HepG2 (cell line): ENCODE data around the gene NPHP3. TPM values are rescaled to one million over a fixed set of nuclear protein-coding genes. Genes with fewer than 3 reads are reported as not detected.

Source experiments
- ASH2L ChIP-seq: fragments of 300-600, 200-600 bp; sonication (generic); IDR thresholded peaks from 2 replicates; pipeline ENCODE4 v1.7.0; 2017; ENCODE audit warnings: low read depth, mild to moderate bottlenecking, moderate library complexity, mixed read lengths, low read length; ENCODE audit not compliant: insufficient read length
- CREB1 ChIP-seq, 2 experiments: fragments of 450-650 bp in 1 of 2; IDR thresholded peaks; 2 replicates each; pipeline ENCODE4 v1.6.1; 2016 to 2017; ENCODE audit warnings: control low read depth in 1 of 2, mild to moderate bottlenecking in 1 of 2, missing compliant biosample characterization in 1 of 2, missing genetic modification characterization in 1 of 2
- FIP1L1 ChIP-seq: fragments of 200-400 bp; formaldehyde crosslinking; IDR thresholded peaks from 2 replicates; pipeline ENCODE4 v1.6.1; 2018; ENCODE audit warnings: low read depth, mild to moderate bottlenecking, low read length, moderate library complexity, borderline replicate concordance; ENCODE audit not compliant: insufficient read depth
- GABPB1 ChIP-seq: IDR thresholded peaks from 2 replicates; pipeline ENCODE4 v1.6.1; 2016; ENCODE audit warnings: mild to moderate bottlenecking, missing genetic modification reagents, moderate library complexity, missing compliant biosample characterization
- MATR3 ChIP-seq: sonication (generic); formaldehyde crosslinking; IDR thresholded peaks from 2 replicates; pipeline ENCODE4 v1.4.0; 2020; ENCODE audit warnings: missing genetic modification reagents
- MTF2 ChIP-seq: sonication (generic); formaldehyde crosslinking; IDR thresholded peaks from 2 replicates; pipeline ENCODE4 v1.5.0; 2020; ENCODE audit warnings: missing genetic modification reagents, borderline replicate concordance
- NBN ChIP-seq: fragments of 450-650 bp; conservative IDR thresholded peaks from 2 replicates; pipeline ENCODE4 v1.6.1; 2017
- SRSF4 ChIP-seq: fragments of 200-400 bp; formaldehyde crosslinking; IDR thresholded peaks from one replicate; pipeline ENCODE4 v1.6.1; 2018; ENCODE audit warnings: mild to moderate bottlenecking, low read depth, low read length, moderate library complexity; ENCODE audit not compliant: poor library complexity, severe bottlenecking
- TCF12 ChIP-seq, 2 experiments: fragments of 450-650 bp in 1 of 2; sonication (generic) in 1 of 2; formaldehyde crosslinking in 1 of 2; IDR thresholded peaks; 2 replicates each; pipeline versions ENCODE4 v1.6.1 to v1.8.0; 2017 to 2022; ENCODE audit warnings: antibody characterized with exemption in 1 of 2, mild to moderate bottlenecking in 1 of 2, missing genetic modification reagents in 1 of 2, moderate library complexity in 1 of 2
- TMF1 ChIP-seq: sonication (generic); formaldehyde crosslinking; IDR thresholded peaks from 2 replicates; pipeline ENCODE4 v1.8.1; 2022; ENCODE audit warnings: low read depth, missing genetic modification reagents
- ZNF317 ChIP-seq: sonication (generic); formaldehyde crosslinking; IDR thresholded peaks from 2 replicates; pipeline ENCODE4 v1.5.0; 2020; ENCODE audit warnings: mild to moderate bottlenecking, missing genetic modification reagents
- ZNF567 ChIP-seq: sonication (generic); formaldehyde crosslinking; IDR thresholded peaks from 2 replicates; pipeline ENCODE4 v1.8.1; 2023; ENCODE audit warnings: mild to moderate bottlenecking, missing genetic modification reagents, borderline replicate concordance
- ZNF7 ChIP-seq: IDR thresholded peaks from 2 replicates; pipeline ENCODE4 v1.6.1; 2016; ENCODE audit warnings: missing biosample characterization, missing genetic modification reagents
- ZNF766 ChIP-seq: sonication (generic); formaldehyde crosslinking; IDR thresholded peaks from 2 replicates; pipeline ENCODE4 v1.5.0; 2020; ENCODE audit warnings: missing genetic modification reagents, borderline replicate concordance
- ZNF788 ChIP-seq: sonication (generic); formaldehyde crosslinking; IDR thresholded peaks from 2 replicates; pipeline ENCODE4 v1.5.0; 2020; ENCODE audit warnings: mild to moderate bottlenecking, missing genetic modification reagents, borderline replicate concordance
- ZNF891 ChIP-seq: sonication (generic); formaldehyde crosslinking; IDR thresholded peaks from 2 replicates; pipeline ENCODE4 v1.5.0; 2020; ENCODE audit warnings: mild to moderate bottlenecking, missing genetic modification reagents
- ZSCAN20 ChIP-seq: sonication (generic); formaldehyde crosslinking; IDR thresholded peaks from 2 replicates; pipeline ENCODE4 v1.4.0; 2020; ENCODE audit warnings: missing genetic modification reagents, mild to moderate bottlenecking, borderline replicate concordance
- polyA plus RNA-seq, 8 experiments: library from polyadenylated mRNA; depleted of rRNA in 3 of 8; stranded (reverse) in 7 of 8; unstranded in 1 of 8; fragments of >200 nt; fragmentation: Illumina TruSeq in 4 of 8; extraction: Trizol in 4 of 8; gene quantifications; 2 replicates each; pipeline versions ENCODE4 v1.2.1 to v1.2.3, GENCODE V29; 2011 to 2016; ENCODE audit warnings: low read depth in 4 of 8, missing spikeins in 1 of 8, mixed read lengths in 1 of 8; ENCODE audit not compliant: insufficient read depth in 1 of 8
- total RNA-seq, 5 experiments: library from RNA; depleted of rRNA; stranded (reverse); fragments of >200 nt; fragmentation: Illumina TruSeq; extraction: Trizol; gene quantifications; 2 replicates each; pipeline ENCODE4 v1.2.3, GENCODE V29; 2016; ENCODE audit warnings: low read depth in 1 of 5
- TF ChIP-seq, protein P1 (sequence below): IDR thresholded peaks from 2 replicates; pipeline ENCODE4 v1.6.1; 2018; ENCODE audit warnings: missing genetic modification reagents, mild to moderate bottlenecking, missing compliant biosample characterization
- TF ChIP-seq, protein P2 (sequence below), 2 experiments: sonication (generic) in 1 of 2; formaldehyde crosslinking in 1 of 2; IDR thresholded peaks; 2 replicates each; pipeline versions ENCODE4 v1.5.1 to v1.6.1; 2011 to 2020; ENCODE audit warnings: borderline replicate concordance in 1 of 2, low read depth in 1 of 2, low read length in 1 of 2, mild to moderate bottlenecking in 1 of 2, missing genetic modification reagents in 1 of 2, moderate library complexity in 1 of 2
- TF ChIP-seq, protein P3 (sequence below): sonication (generic); formaldehyde crosslinking; IDR thresholded peaks from 2 replicates; pipeline ENCODE4 v1.8.1; 2023; ENCODE audit warnings: mild to moderate bottlenecking, missing genetic modification reagents, borderline replicate concordance
- TF ChIP-seq, protein P4 (sequence below): IDR thresholded peaks from 2 replicates; pipeline ENCODE4 v1.6.1; 2016; ENCODE audit warnings: low read depth, borderline replicate concordance
- TF ChIP-seq, protein P5 (sequence below): sonication (generic); formaldehyde crosslinking; IDR thresholded peaks from 2 replicates; pipeline ENCODE4 v1.4.0; 2020; ENCODE audit warnings: missing genetic modification reagents, borderline replicate concordance

NPHP3 gene
- total and polyA plus RNA-seq, 2 of the 13 experiments (the other 11 are each of a cell fraction or from before 2014, with no cell fraction given), result 11.0 to 20.2 TPM

DNA sequence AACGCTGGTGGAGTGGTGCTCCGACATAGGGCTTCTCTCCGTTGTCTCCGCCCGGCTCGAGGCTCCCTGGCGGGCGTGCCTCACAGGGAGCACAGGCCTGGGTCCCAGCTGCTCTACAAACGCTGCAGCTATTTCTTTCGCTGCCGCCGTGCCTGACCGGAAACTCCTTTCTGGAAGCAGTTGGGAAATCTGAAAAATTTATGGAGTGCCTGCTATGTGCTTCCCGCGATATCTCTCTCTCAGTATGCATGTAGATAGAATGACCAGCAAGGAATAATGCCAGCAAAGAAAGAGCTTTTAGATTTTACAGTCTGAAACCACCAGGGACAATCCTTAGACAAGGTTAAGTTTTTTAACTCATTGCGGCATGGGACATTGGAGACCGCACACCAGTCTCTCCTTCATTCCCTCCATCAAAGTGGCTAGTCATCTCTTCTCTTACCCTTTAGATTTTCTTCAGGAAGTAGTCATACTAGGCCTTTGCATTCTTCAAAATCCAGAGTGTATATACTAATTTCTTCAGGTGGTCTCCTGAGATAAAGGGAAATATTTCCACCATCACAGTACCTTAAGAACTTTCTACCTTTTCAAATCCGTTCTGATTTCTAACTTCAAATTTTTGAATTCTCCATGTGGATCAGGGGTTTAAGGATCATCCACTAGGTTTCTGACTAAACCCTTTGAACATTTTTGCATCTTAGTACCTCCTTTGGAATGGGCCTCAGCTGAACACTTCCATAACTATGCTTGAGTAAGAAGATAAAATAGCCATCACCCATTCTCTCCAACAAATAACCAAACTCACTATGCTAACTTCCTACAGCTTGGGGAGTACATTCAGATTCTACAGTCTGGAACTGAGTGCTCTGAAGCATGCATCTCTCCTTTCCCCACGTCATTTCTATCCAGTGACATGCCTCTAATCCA is 1.1 kb upstream of the NPHP3 start (continued):
- TF ChIP-seq, protein P1, sequence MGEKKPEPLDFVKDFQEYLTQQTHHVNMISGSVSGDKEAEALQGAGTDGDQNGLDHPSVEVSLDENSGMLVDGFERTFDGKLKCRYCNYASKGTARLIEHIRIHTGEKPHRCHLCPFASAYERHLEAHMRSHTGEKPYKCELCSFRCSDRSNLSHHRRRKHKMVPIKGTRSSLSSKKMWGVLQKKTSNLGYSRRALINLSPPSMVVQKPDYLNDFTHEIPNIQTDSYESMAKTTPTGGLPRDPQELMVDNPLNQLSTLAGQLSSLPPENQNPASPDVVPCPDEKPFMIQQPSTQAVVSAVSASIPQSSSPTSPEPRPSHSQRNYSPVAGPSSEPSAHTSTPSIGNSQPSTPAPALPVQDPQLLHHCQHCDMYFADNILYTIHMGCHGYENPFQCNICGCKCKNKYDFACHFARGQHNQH (CRISPR knock-in tag), result no peak
- TF ChIP-seq FIP1L1, result no peak
- TF ChIP-seq ASH2L, result peak; percentile 5
- TF ChIP-seq ZSCAN20 (CRISPR knock-in tag), result no peak
- no peak for TF ChIP-seq MTF2 (CRISPR knock-in tag)
- TF ChIP-seq GABPB1, result peak; percentile 81
- TF ChIP-seq ZNF7, result no peak
- TF ChIP-seq ZNF788 (CRISPR knock-in tag), result peak; percentile 54; the same call in 1 of the 2 replicates
- TF ChIP-seq SRSF4, result no peak
- 0 out of 2 replicates have a peak, but pooled peaks have one; percentile 39 for TF ChIP-seq ZNF317 (CRISPR knock-in tag)
- no peak for TF ChIP-seq TMF1
- no peak for TF ChIP-seq ZNF567 (CRISPR knock-in tag)
- TF ChIP-seq, protein P2, sequence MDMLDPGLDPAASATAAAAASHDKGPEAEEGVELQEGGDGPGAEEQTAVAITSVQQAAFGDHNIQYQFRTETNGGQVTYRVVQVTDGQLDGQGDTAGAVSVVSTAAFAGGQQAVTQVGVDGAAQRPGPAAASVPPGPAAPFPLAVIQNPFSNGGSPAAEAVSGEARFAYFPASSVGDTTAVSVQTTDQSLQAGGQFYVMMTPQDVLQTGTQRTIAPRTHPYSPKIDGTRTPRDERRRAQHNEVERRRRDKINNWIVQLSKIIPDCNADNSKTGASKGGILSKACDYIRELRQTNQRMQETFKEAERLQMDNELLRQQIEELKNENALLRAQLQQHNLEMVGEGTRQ (IDR thresholded peaks at IDR 0.05; ENCODE audit: low read depth, low read length), result no peak
- TF ChIP-seq, protein P2 (CRISPR knock-in tag; IDR thresholded peaks at IDR 0.05; ENCODE audit: borderline replicate concordance), result no peak
- no peak for TF ChIP-seq CREB1 (IDR thresholded peaks at IDR 0.05)
- TF ChIP-seq CREB1 (CRISPR knock-in tag; IDR thresholded peaks at IDR 0.05), result no peak
- no peak for TF ChIP-seq TCF12 (IDR thresholded peaks at IDR 0.05)
- no peak for TF ChIP-seq TCF12 (CRISPR knock-in tag; IDR thresholded peaks at IDR 0.05)
- TF ChIP-seq, protein P3, sequence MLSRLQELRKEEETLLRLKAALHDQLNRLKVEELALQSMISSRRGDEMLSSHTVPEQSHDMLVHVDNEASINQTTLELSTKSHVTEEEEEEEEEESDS (CRISPR knock-in tag), result no peak
- TF ChIP-seq, protein P4, sequence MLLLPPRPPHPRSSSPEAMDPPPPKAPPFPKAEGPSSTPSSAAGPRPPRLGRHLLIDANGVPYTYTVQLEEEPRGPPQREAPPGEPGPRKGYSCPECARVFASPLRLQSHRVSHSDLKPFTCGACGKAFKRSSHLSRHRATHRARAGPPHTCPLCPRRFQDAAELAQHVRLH (CRISPR knock-in tag), result no peak
- TF ChIP-seq, protein P5, sequence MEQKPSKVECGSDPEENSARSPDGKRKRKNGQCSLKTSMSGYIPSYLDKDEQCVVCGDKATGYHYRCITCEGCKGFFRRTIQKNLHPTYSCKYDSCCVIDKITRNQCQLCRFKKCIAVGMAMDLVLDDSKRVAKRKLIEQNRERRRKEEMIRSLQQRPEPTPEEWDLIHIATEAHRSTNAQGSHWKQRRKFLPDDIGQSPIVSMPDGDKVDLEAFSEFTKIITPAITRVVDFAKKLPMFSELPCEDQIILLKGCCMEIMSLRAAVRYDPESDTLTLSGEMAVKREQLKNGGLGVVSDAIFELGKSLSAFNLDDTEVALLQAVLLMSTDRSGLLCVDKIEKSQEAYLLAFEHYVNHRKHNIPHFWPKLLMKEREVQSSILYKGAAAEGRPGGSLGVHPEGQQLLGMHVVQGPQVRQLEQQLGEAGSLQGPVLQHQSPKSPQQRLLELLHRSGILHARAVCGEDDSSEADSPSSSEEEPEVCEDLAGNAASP, result no peak
- TF ChIP-seq ZNF766, result 0 out of 2 replicates have a peak, but pooled peaks have one; percentile 50
- no peak for TF ChIP-seq MATR3 (CRISPR knock-in tag)
- TF ChIP-seq NBN, result no peak
- peak; percentile 63; the same call in 1 of the 2 replicates for TF ChIP-seq ZNF891
